KBM-7 (cell line): ENCODE data around the gene CD37.
"Not testable (repeated sequence)": the region's sequence is repeated elsewhere in the genome, so short reads cannot be mapped to it uniquely, and the experiment has no call there.

Source experiments
- DNase-seq: peaks from one replicate; pipeline ENCODE4 v3.0.0-alpha.2; 2015
- in situ Hi-C: fragments of 300-500 bp; cut with MboI; formaldehyde crosslinking; loops from 2 replicates; pipeline ENCODE4 v1.14.3; 2020; ENCODE audit warnings: low sequenced_read_pairs, low pct_unique_long_range_greater_than_20kb, mixed read lengths

CD37 gene

GRCh38 chr19:49326165-49326704 lies 9.0 kb upstream of the CD37 start:
- DNase-seq: no peak
- in situ Hi-C loops: no loop called here

- peak; percentile 49 for DNase-seq
- in situ Hi-C loops: no loop called here
These were observed 7.2 kb upstream of the CD37 start for GRCh38 chr19:49327878-49328544.

GRCh38 chr19:49328741-49329140 lies 6.5 kb upstream of the CD37 start:
- DNase-seq: no peak
- in situ Hi-C loops: no loop called here

- DNase-seq: not testable (repeated sequence)
These were observed 4.0 kb upstream of the CD37 start for GRCh38 chr19:49331187-49331586.

GRCh38 chr19:49331616-49332055 lies 3.6 kb upstream of the CD37 start:
- peak; percentile 59 for DNase-seq

More at GRCh38 chr19:49331187-49331586, 4.0 kb upstream of the CD37 start:
- in situ Hi-C loops: not testable (repeated sequence)

GRCh38 chr19:49332691-49333417 lies 2.4 kb upstream of the CD37 start:
- in situ Hi-C loops, DNase-seq: not testable (repeated sequence)

More at GRCh38 chr19:49331616-49332055, 3.6 kb upstream of the CD37 start:
- in situ Hi-C loops: no loop called here

- in situ Hi-C loops: no loop called here
- no peak for DNase-seq
These were observed 1.8 kb upstream of the CD37 start for GRCh38 chr19:49333418-49333805.

GRCh38 chr19:49333811-49334288 lies 1.4 kb upstream of the CD37 start:
- DNase-seq: peak; percentile 43
- in situ Hi-C loops: no loop called here

GRCh38 chr19:49335784-49336481 lies 727 bp downstream of the CD37 start:
- in situ Hi-C loops: no loop called here
- DNase-seq: no peak

- DNase-seq: no peak
These were observed 1.5 kb downstream of the CD37 start for GRCh38 chr19:49336482-49337266.

GRCh38 chr19:49337267-49338022 lies 2.2 kb downstream of the CD37 start:
- in situ Hi-C loops: no loop called here

More at GRCh38 chr19:49336482-49337266, 1.5 kb downstream of the CD37 start:
- in situ Hi-C loops: no loop called here

GRCh38 chr19:49338023-49338677 lies 2.9 kb downstream of the CD37 start:
- no peak for DNase-seq
- in situ Hi-C loops: no loop called here

More at GRCh38 chr19:49337267-49338022, 2.2 kb downstream of the CD37 start:
- DNase-seq: no peak

- in situ Hi-C loops: no loop called here
- DNase-seq: no peak
These were observed 3.6 kb downstream of the CD37 start for GRCh38 chr19:49338691-49339300.

GRCh38 chr19:49339301-49340068 lies 4.3 kb downstream of the CD37 start:
- DNase-seq: no peak
- in situ Hi-C loops: no loop called here

- in situ Hi-C loops: no loop called here
- no peak for DNase-seq
These were observed 5.1 kb downstream of the CD37 start for GRCh38 chr19:49340069-49340864.
